Measurements from ENCODE around the gene ZNF784. TPM values are rescaled to one million over a fixed set of nuclear protein-coding genes. Genes with fewer than 3 reads are reported as not detected.

Gene ZNF784
- total and polyA plus RNA-seq, 2 of the 8 experiments (the other 6 are each of a cell fraction or from before 2014, with no cell fraction given) = 6.5 to 8.0 TPM

DNA sequence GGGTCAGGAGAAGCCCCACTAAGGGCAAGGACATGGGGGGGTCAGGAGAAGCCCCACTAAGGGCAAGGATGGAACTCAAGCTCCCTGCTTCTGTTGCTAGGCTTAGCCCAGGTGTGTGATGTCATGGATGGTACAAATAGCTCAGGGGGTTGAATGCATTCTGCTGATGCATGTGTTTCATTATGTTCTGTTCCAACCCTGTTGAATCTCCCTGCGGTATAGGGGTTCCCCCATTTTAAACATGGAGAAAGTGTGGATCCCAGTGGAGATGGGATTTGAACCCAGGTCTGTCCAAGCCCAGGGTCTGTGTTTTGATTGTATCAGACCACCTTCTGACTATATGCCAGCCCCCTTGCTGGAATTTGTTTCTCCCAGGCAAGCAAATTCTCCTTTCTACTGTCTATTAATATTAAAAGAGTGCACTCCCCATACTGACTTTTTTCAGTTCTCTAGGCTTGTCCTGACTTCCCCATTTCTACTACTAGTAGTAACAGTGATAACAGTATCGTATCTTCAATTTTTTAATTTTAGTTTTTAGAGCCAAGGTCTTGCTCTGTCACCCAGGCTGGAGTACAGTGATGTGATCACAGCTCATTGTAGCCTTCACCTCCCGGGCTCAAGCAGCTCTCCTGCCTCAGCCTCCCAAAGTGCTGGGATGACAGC lies 12.3 kb downstream of the ZNF784 start (continued):
- no peak for TF ChIP-seq GTF2F1 (IDR thresholded peaks at IDR 0.05; ENCODE audit: borderline replicate concordance, low read depth, low read length)
- TF ChIP-seq, protein P1, sequence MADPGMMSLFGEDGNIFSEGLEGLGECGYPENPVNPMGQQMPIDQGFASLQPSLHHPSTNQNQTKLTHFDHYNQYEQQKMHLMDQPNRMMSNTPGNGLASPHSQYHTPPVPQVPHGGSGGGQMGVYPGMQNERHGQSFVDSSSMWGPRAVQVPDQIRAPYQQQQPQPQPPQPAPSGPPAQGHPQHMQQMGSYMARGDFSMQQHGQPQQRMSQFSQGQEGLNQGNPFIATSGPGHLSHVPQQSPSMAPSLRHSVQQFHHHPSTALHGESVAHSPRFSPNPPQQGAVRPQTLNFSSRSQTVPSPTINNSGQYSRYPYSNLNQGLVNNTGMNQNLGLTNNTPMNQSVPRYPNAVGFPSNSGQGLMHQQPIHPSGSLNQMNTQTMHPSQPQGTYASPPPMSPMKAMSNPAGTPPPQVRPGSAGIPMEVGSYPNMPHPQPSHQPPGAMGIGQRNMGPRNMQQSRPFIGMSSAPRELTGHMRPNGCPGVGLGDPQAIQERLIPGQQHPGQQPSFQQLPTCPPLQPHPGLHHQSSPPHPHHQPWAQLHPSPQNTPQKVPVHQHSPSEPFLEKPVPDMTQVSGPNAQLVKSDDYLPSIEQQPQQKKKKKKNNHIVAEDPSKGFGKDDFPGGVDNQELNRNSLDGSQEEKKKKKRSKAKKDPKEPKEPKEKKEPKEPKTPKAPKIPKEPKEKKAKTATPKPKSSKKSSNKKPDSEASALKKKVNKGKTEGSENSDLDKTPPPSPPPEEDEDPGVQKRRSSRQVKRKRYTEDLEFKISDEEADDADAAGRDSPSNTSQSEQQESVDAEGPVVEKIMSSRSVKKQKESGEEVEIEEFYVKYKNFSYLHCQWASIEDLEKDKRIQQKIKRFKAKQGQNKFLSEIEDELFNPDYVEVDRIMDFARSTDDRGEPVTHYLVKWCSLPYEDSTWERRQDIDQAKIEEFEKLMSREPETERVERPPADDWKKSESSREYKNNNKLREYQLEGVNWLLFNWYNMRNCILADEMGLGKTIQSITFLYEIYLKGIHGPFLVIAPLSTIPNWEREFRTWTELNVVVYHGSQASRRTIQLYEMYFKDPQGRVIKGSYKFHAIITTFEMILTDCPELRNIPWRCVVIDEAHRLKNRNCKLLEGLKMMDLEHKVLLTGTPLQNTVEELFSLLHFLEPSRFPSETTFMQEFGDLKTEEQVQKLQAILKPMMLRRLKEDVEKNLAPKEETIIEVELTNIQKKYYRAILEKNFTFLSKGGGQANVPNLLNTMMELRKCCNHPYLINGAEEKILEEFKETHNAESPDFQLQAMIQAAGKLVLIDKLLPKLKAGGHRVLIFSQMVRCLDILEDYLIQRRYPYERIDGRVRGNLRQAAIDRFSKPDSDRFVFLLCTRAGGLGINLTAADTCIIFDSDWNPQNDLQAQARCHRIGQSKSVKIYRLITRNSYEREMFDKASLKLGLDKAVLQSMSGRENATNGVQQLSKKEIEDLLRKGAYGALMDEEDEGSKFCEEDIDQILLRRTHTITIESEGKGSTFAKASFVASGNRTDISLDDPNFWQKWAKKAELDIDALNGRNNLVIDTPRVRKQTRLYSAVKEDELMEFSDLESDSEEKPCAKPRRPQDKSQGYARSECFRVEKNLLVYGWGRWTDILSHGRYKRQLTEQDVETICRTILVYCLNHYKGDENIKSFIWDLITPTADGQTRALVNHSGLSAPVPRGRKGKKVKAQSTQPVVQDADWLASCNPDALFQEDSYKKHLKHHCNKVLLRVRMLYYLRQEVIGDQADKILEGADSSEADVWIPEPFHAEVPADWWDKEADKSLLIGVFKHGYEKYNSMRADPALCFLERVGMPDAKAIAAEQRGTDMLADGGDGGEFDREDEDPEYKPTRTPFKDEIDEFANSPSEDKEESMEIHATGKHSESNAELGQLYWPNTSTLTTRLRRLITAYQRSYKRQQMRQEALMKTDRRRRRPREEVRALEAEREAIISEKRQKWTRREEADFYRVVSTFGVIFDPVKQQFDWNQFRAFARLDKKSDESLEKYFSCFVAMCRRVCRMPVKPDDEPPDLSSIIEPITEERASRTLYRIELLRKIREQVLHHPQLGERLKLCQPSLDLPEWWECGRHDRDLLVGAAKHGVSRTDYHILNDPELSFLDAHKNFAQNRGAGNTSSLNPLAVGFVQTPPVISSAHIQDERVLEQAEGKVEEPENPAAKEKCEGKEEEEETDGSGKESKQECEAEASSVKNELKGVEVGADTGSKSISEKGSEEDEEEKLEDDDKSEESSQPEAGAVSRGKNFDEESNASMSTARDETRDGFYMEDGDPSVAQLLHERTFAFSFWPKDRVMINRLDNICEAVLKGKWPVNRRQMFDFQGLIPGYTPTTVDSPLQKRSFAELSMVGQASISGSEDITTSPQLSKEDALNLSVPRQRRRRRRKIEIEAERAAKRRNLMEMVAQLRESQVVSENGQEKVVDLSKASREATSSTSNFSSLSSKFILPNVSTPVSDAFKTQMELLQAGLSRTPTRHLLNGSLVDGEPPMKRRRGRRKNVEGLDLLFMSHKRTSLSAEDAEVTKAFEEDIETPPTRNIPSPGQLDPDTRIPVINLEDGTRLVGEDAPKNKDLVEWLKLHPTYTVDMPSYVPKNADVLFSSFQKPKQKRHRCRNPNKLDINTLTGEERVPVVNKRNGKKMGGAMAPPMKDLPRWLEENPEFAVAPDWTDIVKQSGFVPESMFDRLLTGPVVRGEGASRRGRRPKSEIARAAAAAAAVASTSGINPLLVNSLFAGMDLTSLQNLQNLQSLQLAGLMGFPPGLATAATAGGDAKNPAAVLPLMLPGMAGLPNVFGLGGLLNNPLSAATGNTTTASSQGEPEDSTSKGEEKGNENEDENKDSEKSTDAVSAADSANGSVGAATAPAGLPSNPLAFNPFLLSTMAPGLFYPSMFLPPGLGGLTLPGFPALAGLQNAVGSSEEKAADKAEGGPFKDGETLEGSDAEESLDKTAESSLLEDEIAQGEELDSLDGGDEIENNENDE (IDR thresholded peaks at IDR 0.05; ENCODE audit: insufficient replicate concordance, low read length) = no peak
